GM23338 (cell line): ENCODE results near the gene MAGEA9B. TPM values are rescaled to one million over a fixed set of nuclear protein-coding genes. Genes with fewer than 3 reads are reported as not detected.

Source experiments
- ATAC-seq: fragments of 200-7000 bp; cut with Tn5 transposase; 3 replicates; pipeline ENCODE4 v1.9.1; 2020
- DNase-seq: peaks from one replicate; pipeline ENCODE4 v3.0.0-alpha.2; 2015; ENCODE audit warnings: low spot score
- H2AFZ ChIP-seq: fragments of 200-600 bp; sonication (generic); 2 replicates; pipeline ENCODE4 v1.8.0; 2016; ENCODE audit warnings: antibody characterized with exemption, mild to moderate bottlenecking, moderate library complexity
- H3F3A ChIP-seq: fragments of 200-600 bp; sonication (generic); replicated peaks from 2 replicates; pipeline ENCODE4 v1.8.0; 2017; ENCODE audit warnings: antibody characterized with exemption, mixed run types, low read depth
- H3K27ac ChIP-seq: fragments of 200-600 bp; sonication (generic); 2 replicates; pipeline ENCODE4 v1.6.1; 2016; ENCODE audit warnings: low read depth
- H3K27me3 ChIP-seq: fragments of 200-600 bp; sonication (generic); 2 replicates; pipeline ENCODE4 v1.8.0; 2016; ENCODE audit warnings: mild to moderate bottlenecking, mixed run types, moderate library complexity; ENCODE audit not compliant: insufficient read depth
- H3K36me3 ChIP-seq: fragments of 200-600 bp; sonication (generic); 2 replicates; pipeline ENCODE4 v1.8.0; 2016; ENCODE audit warnings: mild to moderate bottlenecking; ENCODE audit not compliant: insufficient read depth
- H3K4me1 ChIP-seq: fragments of 200-600 bp; sonication (generic); 2 replicates; pipeline ENCODE4 v1.8.0; 2016; ENCODE audit warnings: mild to moderate bottlenecking, moderate library complexity; ENCODE audit not compliant: insufficient read depth
- H3K4me2 ChIP-seq: fragments of 200-600 bp; sonication (generic); 2 replicates; pipeline ENCODE4 v1.7.1; 2017; ENCODE audit warnings: mixed run types
- H3K4me3 ChIP-seq: fragments of 200-600 bp; sonication (generic); 2 replicates; pipeline ENCODE4 v1.6.1; 2016; ENCODE audit warnings: mixed run types
- H3K79me2 ChIP-seq: fragments of 200-600 bp; sonication (generic); replicated peaks from 2 replicates; pipeline ENCODE4 v1.8.0; 2017; ENCODE audit warnings: mild to moderate bottlenecking; ENCODE audit not compliant: insufficient read depth
- H3K9me2 ChIP-seq: fragments of 200-600 bp; sonication (generic); 2 replicates; pipeline ENCODE4 v1.8.0; 2017; ENCODE audit not compliant: insufficient read depth
- H4K20me1 ChIP-seq: fragments of 200-600 bp; sonication (generic); replicated peaks from 2 replicates; pipeline ENCODE4 v1.8.0; 2017; ENCODE audit warnings: mild to moderate bottlenecking; ENCODE audit not compliant: insufficient read depth
- H3K27ac Mint-ChIP-seq: 2 replicates; pipeline ENCODE4 v1.8.0; 2020; ENCODE audit warnings: inconsistent platforms, mild to moderate bottlenecking, moderate library complexity, mixed read lengths
- H3K27me3 Mint-ChIP-seq: 3 replicates; pipeline ENCODE4 v1.8.0; 2022; ENCODE audit warnings: low read depth, mild to moderate bottlenecking, moderate library complexity, mixed read lengths, inconsistent platforms; ENCODE audit not compliant: insufficient read depth, poor library complexity
- H3K36me3 Mint-ChIP-seq: 3 replicates; pipeline ENCODE4 v1.8.0; 2021; ENCODE audit warnings: low read depth, mild to moderate bottlenecking, inconsistent platforms, moderate library complexity, mixed read lengths
- H3K4me1 Mint-ChIP-seq: 3 replicates; pipeline ENCODE4 v1.8.0; 2020; ENCODE audit warnings: mild to moderate bottlenecking, inconsistent platforms, mixed read lengths
- H3K4me3 Mint-ChIP-seq: 3 replicates; pipeline ENCODE4 v1.8.0; 2021; ENCODE audit warnings: moderate library complexity, mild to moderate bottlenecking, inconsistent platforms, mixed read lengths
- H3K9me3 Mint-ChIP-seq: 3 replicates; pipeline ENCODE4 v1.8.0; 2020; ENCODE audit warnings: moderate library complexity, mild to moderate bottlenecking, inconsistent platforms, mixed read lengths
- CREB1 ChIP-seq: fragments of 250-450 bp; sonication (Bioruptor Pico); IDR thresholded peaks from 2 replicates; pipeline ENCODE4 v1.5.0; 2020; ENCODE audit warnings: low read depth, mild to moderate bottlenecking, moderate library complexity
- CTCF ChIP-seq, 2 experiments: fragments of 200-600 bp in 1 of 2; sonication (generic) in 1 of 2; conservative IDR thresholded peaks; 2 replicates each; pipeline versions ENCODE4 v1.5.1 to v1.6.1; 2016 to 2017; ENCODE audit warnings: antibody characterized with exemption in 2 of 2, low read depth in 2 of 2, mild to moderate bottlenecking in 2 of 2, moderate library complexity in 1 of 2
- ETS1 ChIP-seq: IDR thresholded peaks from 2 replicates; pipeline ENCODE4 v1.6.1; 2016; ENCODE audit warnings: antibody characterized with exemption
- EZH2 ChIP-seq: fragments of 200-600 bp; sonication (generic); IDR thresholded peaks from one replicate; pipeline ENCODE4 v1.8.0; 2017; ENCODE audit warnings: antibody characterized with exemption, mild to moderate bottlenecking, low read depth; ENCODE audit not compliant: unreplicated experiment
- EZH2phosphoT487 ChIP-seq: fragments of 200-600 bp; sonication (generic); IDR thresholded peaks from one replicate; pipeline ENCODE4 v1.8.1; 2018; ENCODE audit warnings: antibody characterized with exemption; ENCODE audit not compliant: unreplicated experiment
- NANOG ChIP-seq: IDR thresholded peaks from 2 replicates; pipeline ENCODE4 v1.6.1; 2016; ENCODE audit warnings: antibody characterized with exemption, borderline replicate concordance
- REST ChIP-seq: IDR thresholded peaks from one replicate; pipeline ENCODE4 v1.6.1; 2018; ENCODE audit warnings: antibody characterized with exemption; ENCODE audit not compliant: unreplicated experiment
- ZNF114 ChIP-seq: fragments of 250-450 bp; sonication (Bioruptor Pico); IDR thresholded peaks from 2 replicates; pipeline ENCODE4 v1.5.0; 2020; ENCODE audit warnings: mild to moderate bottlenecking, moderate library complexity
- ZNF331 ChIP-seq: fragments of 250-450 bp; sonication (Bioruptor Pico); IDR thresholded peaks from 2 replicates; pipeline ENCODE4 v1.5.0; 2020; ENCODE audit warnings: low read depth, mild to moderate bottlenecking, moderate library complexity
- ZNF462 ChIP-seq: fragments of 250-450 bp; sonication (Bioruptor Pico); IDR thresholded peaks from 2 replicates; pipeline ENCODE4 v1.5.0; 2020; ENCODE audit warnings: mild to moderate bottlenecking, moderate library complexity
- polyA plus RNA-seq: library from polyadenylated mRNA; unstranded; fragments of >200 nt; fragmentation: Nextera tagmentation; extraction: Ambion mirVana; gene quantifications from 2 replicates; pipeline ENCODE4 v1.2.1, GENCODE V29; 2016
- total RNA-seq: library from RNA; depleted of rRNA; stranded (reverse); fragments of >200 nt; shearing (Covaris generic); gene quantifications from 2 replicates; pipeline ENCODE4 v1.2.3, GENCODE V29; 2014

MAGEA9B gene
- total and polyA plus RNA-seq, 2 experiments from 2014 or later, result 0.52 TPM; not detected in 1

GRCh38 chrX:149572743-149573142 is 14.5 kb downstream of the MAGEA9B start (continued):
- TF ChIP-seq CTCF (conservative IDR thresholded peaks at IDR 0.05; ENCODE audit: low read depth in 2 of 2) (no peak), CREB1 (CRISPR knock-in tag) (no peak), EZH2phosphoT487 (no peak), EZH2 (no peak), NANOG (no peak), ETS1 (no peak), ZNF331 (CRISPR knock-in tag) (no peak), REST (no peak)

- no peak for DNase-seq
- H3K4me3 Mint-ChIP-seq, result no peak overlapping the region
- Histone ChIP-seq H2AFZ (no peak overlapping the region), H3F3A (no peaks in the 10 kb centered on the region), H3K4me1 (no peaks in the 10 kb centered on the region), H3K27ac (no peak overlapping the region), H3K9me2 (no peaks in the 10 kb centered on the region), H3K79me2 (no peaks in the 10 kb centered on the region), H3K4me2 (no peak overlapping the region), H3K4me3 (no peak overlapping the region), H3K36me3 (no peaks in the 10 kb centered on the region), H4K20me1 (no peaks in the 10 kb centered on the region), H3K27me3 (no peaks in the 10 kb centered on the region)
- H3K27ac Mint-ChIP-seq, result no peak overlapping the region
- H3K36me3 Mint-ChIP-seq, result no peaks in the 10 kb centered on the region
- no peaks in the 10 kb centered on the region for H3K9me3 Mint-ChIP-seq
- H3K27me3 Mint-ChIP-seq, result no peaks in the 10 kb centered on the region
- H3K4me1 Mint-ChIP-seq, result peaks cover 7% of the 10 kb centered on the region; the same call in 2 of the 3 replicates
- no peak for ATAC-seq
- TF ChIP-seq CTCF (conservative IDR thresholded peaks at IDR 0.05; ENCODE audit: low read depth in 2 of 2) (no peak), EZH2phosphoT487 (no peak), ZNF114 (CRISPR knock-in tag) (no peak), EZH2 (no peak), ZNF462 (CRISPR knock-in tag) (no peak)
Observed at GRCh38 chrX:149571770-149572169, 15.5 kb downstream of the MAGEA9B start.
